K562 (cell line): ENCODE results near the gene ITK. TPM values are rescaled to one million over a fixed set of nuclear protein-coding genes. Genes with fewer than 3 reads are reported as not detected.
A peak's percentile ranks its signal among the peaks of the same experiment; 100 is the strongest.

ENCODE experiments used
- ATAC-seq: fragments of 200-7000 bp; cut with Tn5 transposase; 3 replicates; pipeline ENCODE4 v1.9.1; 2020; ENCODE audit warnings: moderate library complexity
- BruUV-seq: library from RNA; stranded (reverse); fragments of 400-500 nt; replicated peaks from 2 replicates; lab custom pipeline; 2021; lab: Mats Ljungman, UMichigan
- CTCF ChIA-PET: fragments of 300-600 bp; formaldehyde crosslinking; extraction: SDS; loops from one replicate; lab custom pipeline; 2021; ENCODE audit warnings: low intra/inter-chr PET ratio; lab: Yijun Ruan, JAX
- POLR2A ChIA-PET: fragments of 300-600, 350-650 bp; sonication (Branson Sonifier 250); formaldehyde crosslinking; extraction: SDS; loops from one replicate; lab custom pipeline; 2021; ENCODE audit warnings: antibody characterized with exemption, inconsistent platforms; lab: Yijun Ruan, JAX
- DNase-seq, 4 experiments: peaks; one replicate each; pipeline versions ENCODE4 v3.0.0 to v3.0.0-alpha.2; 2011 to 2018; ENCODE audit warnings: low spot score in 3 of 4, mixed read lengths in 3 of 4; ENCODE audit errors: extremely low read depth in 1 of 4
- FAIRE-seq: peaks from 2 replicates; lab custom pipeline; 2011; peaks lifted over from hg19 to GRCh38; lab: Jason Lieb, UNC
- H2AFZ ChIP-seq: 2 replicates; pipeline ENCODE4 v1.6.0; 2011; ENCODE audit warnings: low read depth, low read length, control low read depth, inconsistent platforms
- H3K27ac ChIP-seq: fragments of 200-600 bp; 3 replicates; pipeline ENCODE4 v1.8.0; 2011; ENCODE audit warnings: low read depth, mild to moderate bottlenecking, control low read depth, inconsistent platforms, low read length, moderate library complexity, mixed read lengths; ENCODE audit errors: extremely low read depth
- H3K27me3 ChIP-seq, 2 experiments: fragments of 300-600 bp in 1 of 2; 2 replicates in 1 of 2; 3 replicates in 1 of 2; pipeline versions ENCODE4 v1.6.0 to v1.8.0; 2011; ENCODE audit warnings: inconsistent platforms in 2 of 2, low read length in 2 of 2, mild to moderate bottlenecking in 1 of 2, mixed read lengths in 1 of 2, moderate library complexity in 1 of 2; ENCODE audit not compliant: control insufficient read depth in 2 of 2, insufficient read depth in 2 of 2
- H3K36me3 ChIP-seq: fragments of 300-600 bp; 3 replicates; pipeline ENCODE4 v1.8.0; 2011; ENCODE audit warnings: mild to moderate bottlenecking, low read length, inconsistent platforms; ENCODE audit not compliant: control insufficient read depth, insufficient read depth
- H3K4me1 ChIP-seq, 2 experiments: fragments of 200-600 bp in 1 of 2; replicated peaks in 1 of 2; 2 replicates in 1 of 2; 3 replicates in 1 of 2; pipeline versions ENCODE4 v1.5.1 to v1.8.0; 2011; ENCODE audit warnings: inconsistent platforms in 2 of 2, low read length in 2 of 2, mild to moderate bottlenecking in 1 of 2, mixed read lengths in 1 of 2, moderate library complexity in 1 of 2; ENCODE audit not compliant: control insufficient read depth in 2 of 2, insufficient read depth in 2 of 2
- H3K4me2 ChIP-seq: 2 replicates; pipeline ENCODE4 v1.6.1; 2011; ENCODE audit warnings: low read length, control low read depth, inconsistent platforms, mixed read lengths; ENCODE audit not compliant: insufficient read depth
- H3K4me3 ChIP-seq: fragments of 200-600 bp; sonication (generic), shearing (Covaris generic); 2 replicates; pipeline ENCODE4 v1.5.1; 2016; ENCODE audit warnings: control low read depth, inconsistent platforms
- H3K79me2 ChIP-seq: fragments of 200-600 bp; 3 replicates; pipeline ENCODE4 v1.8.0; 2011; ENCODE audit warnings: low read length, inconsistent platforms; ENCODE audit not compliant: control insufficient read depth, insufficient read depth
- H3K9ac ChIP-seq, 2 experiments: 2 replicates each; pipeline versions ENCODE4 v1.6.0 to v1.6.1; 2011; ENCODE audit warnings: low read depth in 2 of 2, low read length in 2 of 2, control low read depth in 1 of 2, inconsistent platforms in 1 of 2, mild to moderate bottlenecking in 1 of 2, mixed read lengths in 1 of 2; ENCODE audit not compliant: insufficient read depth in 1 of 2
- H3K9me1 ChIP-seq: one replicate; pipeline ENCODE4 v1.6.0; 2011; ENCODE audit warnings: inconsistent platforms, mild to moderate bottlenecking, low read length, moderate library complexity; ENCODE audit not compliant: control insufficient read depth, insufficient read depth
- H3K9me3 ChIP-seq: replicated peaks from 2 replicates; pipeline ENCODE4 v1.5.1; 2011; ENCODE audit warnings: low read depth, low read length, inconsistent platforms; ENCODE audit not compliant: control insufficient read depth, insufficient read depth
- H4K20me1 ChIP-seq: replicated peaks from 2 replicates; pipeline ENCODE4 v1.6.1; 2011; ENCODE audit warnings: low read length, inconsistent platforms, mixed read lengths; ENCODE audit not compliant: control insufficient read depth, insufficient read depth
- CXXC5 ChIP-seq: fragments of 250-450 bp; sonication (Bioruptor Pico); IDR thresholded peaks from 2 replicates; pipeline ENCODE4 v1.8.0; 2022; ENCODE audit warnings: inconsistent platforms, mild to moderate bottlenecking, moderate library complexity
- KAT7 ChIP-seq: sonication (generic); formaldehyde crosslinking; IDR thresholded peaks from 2 replicates; pipeline ENCODE4 v1.8.0; 2022; ENCODE audit warnings: missing genetic modification reagents, mild to moderate bottlenecking, borderline replicate concordance
- MTA1 ChIP-seq: fragments of 450-650 bp; IDR thresholded peaks from 2 replicates; pipeline ENCODE4 v1.6.1; 2017; ENCODE audit warnings: borderline replicate concordance
- POLR2G ChIP-seq: fragments of 200-400 bp; formaldehyde crosslinking; IDR thresholded peaks from 2 replicates; pipeline ENCODE4 v1.6.1; 2017; ENCODE audit warnings: low read depth, mild to moderate bottlenecking, antibody characterized with exemption, low read length, moderate library complexity
- PTRF ChIP-seq: fragments of 450-650 bp; IDR thresholded peaks from 2 replicates; pipeline ENCODE4 v1.6.1; 2016; ENCODE audit warnings: mild to moderate bottlenecking, missing genetic modification characterization, missing compliant biosample characterization
- RBFOX2 ChIP-seq: fragments of 200-400 bp; formaldehyde crosslinking; IDR thresholded peaks from 2 replicates; pipeline ENCODE4 v1.6.1; 2017; ENCODE audit warnings: low read depth, mild to moderate bottlenecking, low read length, moderate library complexity
- THAP12 ChIP-seq: fragments of 250-450 bp; sonication (Bioruptor Pico); IDR thresholded peaks from 2 replicates; pipeline ENCODE4 v1.9.0; 2021; ENCODE audit warnings: mild to moderate bottlenecking, inconsistent platforms
- ZNF133 ChIP-seq: fragments of 250-450 bp; sonication (Bioruptor Pico); IDR thresholded peaks from 2 replicates; pipeline ENCODE4 v1.4.0; 2020; ENCODE audit warnings: mild to moderate bottlenecking
- WGBS: fragments of 100-300 bp; shearing (Covaris generic); methylation state at CpG from one replicate; pipeline ENCODE4 v1.1.6; 2016; ENCODE audit warnings: low coverage, mixed read lengths; ENCODE audit not compliant: insufficient coverage; ENCODE audit errors: missing lambda C conversion rate; 5-methylcytosine and 5-hydroxymethylcytosine counted together
- in situ Hi-C: fragments of 300-500 bp; cut with MboI; formaldehyde crosslinking; loops from 4 replicates; pipeline ENCODE4 v1.15.0; 2018; ENCODE audit warnings: inconsistent platforms, mixed read lengths
- intact Hi-C: fragments of 100-400 bp; cut with micrococcal nuclease; formaldehyde crosslinking; loops from 2 replicates; pipeline ENCODE4 v1.14.2; 2022
- polyA plus RNA-seq, 8 experiments: library from polyadenylated mRNA; depleted of rRNA in 4 of 8; stranded (reverse) in 5 of 8; unstranded in 3 of 8; fragments of >200 nt; fragmentation: Nextera tagmentation in 2 of 8; fragmentation: Illumina TruSeq in 1 of 8; extraction: Ambion mirVana in 2 of 8; extraction: Trizol in 1 of 8; gene quantifications; 2 replicates each; pipeline versions ENCODE4 v1.2.1 to v1.2.3, GENCODE V29; 2011 to 2014; ENCODE audit warnings: inconsistent platforms in 1 of 8, missing spikeins in 1 of 8
- total RNA-seq, 7 experiments: library from RNA; depleted of rRNA in 6 of 7; stranded (reverse); fragments of >200 nt in 6 of 7; fragmentation: Illumina TruSeq in 2 of 7; extraction: Trizol in 2 of 7; gene quantifications; 2 replicates each; pipeline versions ENCODE4 v1.2.1 to v1.2.3, GENCODE V29; 2011 to 2021; ENCODE audit warnings: low replicate concordance in 1 of 7
- TF ChIP-seq, protein P1 (sequence below): IDR thresholded peaks from 2 replicates; pipeline ENCODE4 v1.6.1; 2014; ENCODE audit warnings: antibody characterized with exemption
- TF ChIP-seq, protein P2 (sequence below): fragments of 200-800 bp; sonication (Bioruptor generic); IDR thresholded peaks from 2 replicates; pipeline ENCODE4 v1.6.1; 2017; ENCODE audit warnings: missing genetic modification characterization, missing compliant biosample characterization
- TF ChIP-seq, protein P3 (sequence below): fragments of 450-650 bp; IDR thresholded peaks from 2 replicates; pipeline ENCODE4 v1.6.1; 2016

Gene ITK
- total and polyA plus RNA-seq, 9 of the 15 experiments (the other 6 are each of a cell fraction or from before 2014, with no cell fraction given), result 0.04 to 0.75 TPM; not detected in 7

DNA sequence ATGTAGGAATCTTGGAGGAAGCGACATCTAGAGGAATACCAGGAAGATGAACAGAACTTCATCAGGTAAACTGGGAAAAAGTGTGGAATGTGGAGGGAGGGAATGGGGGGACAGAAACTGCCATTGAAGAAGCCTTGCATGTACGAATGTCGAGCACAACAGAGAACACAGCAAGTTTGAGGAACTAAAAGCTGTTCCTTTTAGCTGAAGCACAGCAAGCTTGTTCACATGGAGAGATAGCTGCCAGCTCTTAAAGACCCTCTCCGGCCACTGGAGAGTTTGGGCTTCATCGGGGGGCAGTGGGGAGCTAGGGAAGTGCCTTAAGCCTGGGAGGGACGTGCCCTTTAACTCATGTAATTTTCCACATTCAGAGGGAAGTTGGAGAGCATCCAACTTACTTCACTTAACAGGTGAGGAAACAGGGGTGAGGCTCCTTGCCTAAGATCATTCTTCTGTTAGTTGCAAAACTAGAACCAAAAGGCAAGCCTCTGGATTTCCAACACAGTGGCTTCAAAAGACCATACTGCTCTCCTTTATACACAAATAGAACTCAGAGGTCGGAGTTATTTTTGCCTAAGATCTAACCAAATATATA lies 83.0 kb downstream of the ITK start (continued):
- TF ChIP-seq ZNF133 (CRISPR knock-in tag) (no peak), KAT7 (no peak), MTA1 (no peak), PTRF (tag) (no peak)
- TF ChIP-seq, protein P1, sequence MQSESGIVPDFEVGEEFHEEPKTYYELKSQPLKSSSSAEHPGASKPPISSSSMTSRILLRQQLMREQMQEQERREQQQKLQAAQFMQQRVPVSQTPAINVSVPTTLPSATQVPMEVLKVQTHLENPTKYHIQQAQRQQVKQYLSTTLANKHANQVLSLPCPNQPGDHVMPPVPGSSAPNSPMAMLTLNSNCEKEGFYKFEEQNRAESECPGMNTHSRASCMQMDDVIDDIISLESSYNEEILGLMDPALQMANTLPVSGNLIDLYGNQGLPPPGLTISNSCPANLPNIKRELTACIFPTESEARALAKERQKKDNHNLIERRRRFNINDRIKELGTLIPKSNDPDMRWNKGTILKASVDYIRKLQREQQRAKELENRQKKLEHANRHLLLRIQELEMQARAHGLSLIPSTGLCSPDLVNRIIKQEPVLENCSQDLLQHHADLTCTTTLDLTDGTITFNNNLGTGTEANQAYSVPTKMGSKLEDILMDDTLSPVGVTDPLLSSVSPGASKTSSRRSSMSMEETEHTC, result no peak

DNA sequence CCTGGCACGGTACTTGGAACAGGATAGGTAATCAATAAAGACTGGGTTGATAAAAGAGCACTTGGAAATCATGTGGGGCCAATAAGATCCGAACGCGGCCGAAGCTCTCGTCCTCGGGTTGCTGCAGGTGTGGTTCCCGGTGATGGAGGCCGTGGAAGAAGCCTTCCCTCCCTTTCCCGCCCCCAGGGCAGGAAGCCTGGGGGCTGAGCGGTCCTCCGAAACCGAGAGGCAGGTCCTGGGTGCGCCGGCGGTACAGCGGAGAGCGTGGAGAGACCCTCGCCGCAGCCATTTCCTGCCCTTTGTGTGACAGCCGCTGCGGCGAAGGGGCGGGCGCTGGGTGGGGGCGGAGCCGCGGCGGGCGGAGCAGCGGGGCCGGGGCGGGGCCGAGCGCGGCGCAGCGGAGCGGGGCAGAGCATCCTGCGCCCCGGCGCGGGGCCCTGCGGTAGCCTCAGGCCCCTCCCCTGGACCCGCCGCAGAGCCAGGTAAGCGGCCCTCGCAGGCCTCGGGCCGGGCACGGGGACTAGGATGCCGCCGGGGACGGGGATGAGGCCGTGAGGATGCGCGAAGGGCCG lies 85.2 kb downstream of the ITK start, which contains the start of gene CYFIP2:
CYFIP2 (plus strand) TSS at position 410 of the 572 bp plus-strand sequence. CDS start 19,239 bp downstream, outside the sequence.
- in situ Hi-C loops, result no loop called here
- peak; percentile 49 to 89 (median 85) for DNase-seq
- H3K36me3 ChIP-seq, result no peaks in the 10 kb centered on the region
- intact Hi-C loops, result no loop called here
- H3K9me1 ChIP-seq, result no peaks in the 10 kb centered on the region
- H2AFZ ChIP-seq, result peak within 1 kb of the TSS; percentile 92
- peak within 1 kb of the TSS; percentile 70 for H3K4me2 ChIP-seq
- H3K9ac ChIP-seq, result peak within 1 kb of the TSS in 1 of 2 experiments; percentile 79; a peak in 2 of 4 replicates
- BruUV-seq, result no TSS peak
- ATAC-seq, result peak; percentile 98
- CTCF ChIA-PET, result no interaction called here
- H3K4me1 ChIP-seq, result peaks cover 0 to 12% of the 10 kb centered on the region in 2 experiments; a peak in 3 of 5 replicates
- POLR2A ChIA-PET, result no interaction called here
- H3K27ac ChIP-seq, result no peak within 1 kb of the TSS
- 1% methylated on average over 25 of the region's 58 CpGs for WGBS
- H3K79me2 ChIP-seq, result no peaks in the 10 kb centered on the region
- no peaks in the 10 kb centered on the region for H4K20me1 ChIP-seq
- no peak for FAIRE-seq
- H3K9me3 ChIP-seq, result no peaks in the 10 kb centered on the region
- H3K27me3 ChIP-seq, result peaks cover 2 to 36% of the 10 kb centered on the region in 2 experiments
- peak within 1 kb of the TSS; percentile 48 for H3K4me3 ChIP-seq
- TF ChIP-seq RBFOX2 (peak; percentile 42), POLR2G (peak; percentile 54), THAP12 (CRISPR knock-in tag) (0 out of 2 replicates have a peak, but pooled peaks have one; percentile 5), CXXC5 (CRISPR knock-in tag) (peak; percentile 62; the same call in 1 of the 2 replicates), KAT7 (no peak)
- TF ChIP-seq, protein P2, sequence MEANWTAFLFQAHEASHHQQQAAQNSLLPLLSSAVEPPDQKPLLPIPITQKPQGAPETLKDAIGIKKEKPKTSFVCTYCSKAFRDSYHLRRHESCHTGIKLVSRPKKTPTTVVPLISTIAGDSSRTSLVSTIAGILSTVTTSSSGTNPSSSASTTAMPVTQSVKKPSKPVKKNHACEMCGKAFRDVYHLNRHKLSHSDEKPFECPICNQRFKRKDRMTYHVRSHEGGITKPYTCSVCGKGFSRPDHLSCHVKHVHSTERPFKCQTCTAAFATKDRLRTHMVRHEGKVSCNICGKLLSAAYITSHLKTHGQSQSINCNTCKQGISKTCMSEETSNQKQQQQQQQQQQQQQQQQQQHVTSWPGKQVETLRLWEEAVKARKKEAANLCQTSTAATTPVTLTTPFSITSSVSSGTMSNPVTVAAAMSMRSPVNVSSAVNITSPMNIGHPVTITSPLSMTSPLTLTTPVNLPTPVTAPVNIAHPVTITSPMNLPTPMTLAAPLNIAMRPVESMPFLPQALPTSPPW (CRISPR knock-in tag), result peak; percentile 36; the same call in 1 of the 2 replicates
- TF ChIP-seq, protein P3, sequence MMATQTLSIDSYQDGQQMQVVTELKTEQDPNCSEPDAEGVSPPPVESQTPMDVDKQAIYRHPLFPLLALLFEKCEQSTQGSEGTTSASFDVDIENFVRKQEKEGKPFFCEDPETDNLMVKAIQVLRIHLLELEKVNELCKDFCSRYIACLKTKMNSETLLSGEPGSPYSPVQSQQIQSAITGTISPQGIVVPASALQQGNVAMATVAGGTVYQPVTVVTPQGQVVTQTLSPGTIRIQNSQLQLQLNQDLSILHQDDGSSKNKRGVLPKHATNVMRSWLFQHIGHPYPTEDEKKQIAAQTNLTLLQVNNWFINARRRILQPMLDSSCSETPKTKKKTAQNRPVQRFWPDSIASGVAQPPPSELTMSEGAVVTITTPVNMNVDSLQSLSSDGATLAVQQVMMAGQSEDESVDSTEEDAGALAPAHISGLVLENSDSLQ, result 0 out of 2 replicates have a peak, but pooled peaks have one; percentile 26
